ENCODE measurements around the gene A4GALT. TPM values are rescaled to one million over a fixed set of nuclear protein-coding genes. Genes with fewer than 3 reads are reported as not detected.

The A4GALT gene
- total and polyA plus RNA-seq, 4 donors = 8.6 to 29.3 (median 24.3) TPM

- no peak overlapping the region for H3K9ac ChIP-seq (ENCODE audit: insufficient read depth in 1 of 2, low read length in 2 of 2)
- no peaks in the 10 kb centered on the region for H3K9me3 ChIP-seq (ENCODE audit: control insufficient read depth in 4 of 4, insufficient read depth in 3 of 4, low read length in 3 of 4)
- no peaks in the 10 kb centered on the region for H3K27me3 ChIP-seq (ENCODE audit: control insufficient read depth in 3 of 3, insufficient read depth in 3 of 3, low read length in 2 of 3)
- WGBS, 2 donors = 82 to 92% methylated on average over 7 of the region's 7 CpGs
- no peaks in the 10 kb centered on the region for H3K36me3 ChIP-seq (ENCODE audit: control insufficient read depth in 4 of 4, insufficient read depth in 4 of 4, low read length in 4 of 4)
- no peak for ATAC-seq (ENCODE audit: insufficient read depth, low FRiP score)
- peaks cover 0 to 6% (median 3%) of the 10 kb centered on the region in 5 donors for H3K4me1 ChIP-seq (ENCODE audit: control insufficient read depth in 5 of 5, insufficient read depth in 5 of 5, low read length in 5 of 5)
- TF ChIP-seq CTCF (IDR thresholded peaks at IDR 0.05; ENCODE audit: control extremely low read depth, extremely low read depth) = no peak
- no peak overlapping the region for H3K4me3 ChIP-seq
- H3K27ac ChIP-seq (ENCODE audit: low read depth in 1 of 2, low read length in 1 of 2) = peak overlapping the region in 1 of 2 donors; percentile 11
- DNase-seq = no peak
These were observed 66.1 kb downstream of the A4GALT start for GRCh38 chr22:42654436-42655073.

GRCh38 chr22:42653999-42654398 lies 66.7 kb downstream of the A4GALT start:
- no peak overlapping the region for H3K27ac ChIP-seq (ENCODE audit: low read depth in 1 of 2, low read length in 1 of 2)
- WGBS, 2 donors = 75 to 93% methylated on average over 4 of the region's 4 CpGs

GRCh38 chr22:42651134-42651533 lies 69.5 kb downstream of the A4GALT start:
- no peaks in the 10 kb centered on the region for H3K27me3 ChIP-seq (ENCODE audit: control insufficient read depth in 3 of 3, insufficient read depth in 3 of 3, low read length in 2 of 3)
- 85 to 88% methylated on average over 7 of the region's 7 CpGs for WGBS, 2 donors
- peaks cover 4 to 25% (median 16%) of the 10 kb centered on the region in 5 donors for H3K4me1 ChIP-seq (ENCODE audit: control insufficient read depth in 5 of 5, insufficient read depth in 5 of 5, low read length in 5 of 5)
- no peak for ATAC-seq (ENCODE audit: insufficient read depth, low FRiP score)
- no peaks in the 10 kb centered on the region for H3K36me3 ChIP-seq (ENCODE audit: control insufficient read depth in 4 of 4, insufficient read depth in 4 of 4, low read length in 4 of 4)
- H3K27ac ChIP-seq (ENCODE audit: low read depth in 1 of 2, low read length in 1 of 2) = no peak overlapping the region
- no peaks in the 10 kb centered on the region for H3K9me3 ChIP-seq (ENCODE audit: control insufficient read depth in 4 of 4, insufficient read depth in 3 of 4, low read length in 3 of 4)
- H3K4me3 ChIP-seq = no peak overlapping the region
- TF ChIP-seq CTCF (IDR thresholded peaks at IDR 0.05; ENCODE audit: control extremely low read depth, extremely low read depth) = no peak
- H3K9ac ChIP-seq (ENCODE audit: insufficient read depth in 1 of 2, low read length in 2 of 2) = no peak overlapping the region
- no peak for DNase-seq

More at GRCh38 chr22:42653999-42654398, 66.7 kb downstream of the A4GALT start:
- H3K9ac ChIP-seq (ENCODE audit: insufficient read depth in 1 of 2, low read length in 2 of 2) = no peak overlapping the region
- DNase-seq (no peak), ATAC-seq (ENCODE audit: insufficient read depth, low FRiP score) (no peak)
- H3K4me1 ChIP-seq (ENCODE audit: control insufficient read depth in 5 of 5, insufficient read depth in 5 of 5, low read length in 5 of 5) = peaks cover 0 to 6% (median 3%) of the 10 kb centered on the region in 5 donors
- H3K36me3 ChIP-seq (ENCODE audit: control insufficient read depth in 4 of 4, insufficient read depth in 4 of 4, low read length in 4 of 4) = no peaks in the 10 kb centered on the region
- TF ChIP-seq CTCF (IDR thresholded peaks at IDR 0.05; ENCODE audit: control extremely low read depth, extremely low read depth) = no peak
- H3K4me3 ChIP-seq = no peak overlapping the region
- no peaks in the 10 kb centered on the region for H3K9me3 ChIP-seq (ENCODE audit: control insufficient read depth in 4 of 4, insufficient read depth in 3 of 4, low read length in 3 of 4)
- H3K27me3 ChIP-seq (ENCODE audit: control insufficient read depth in 3 of 3, insufficient read depth in 3 of 3, low read length in 2 of 3) = no peaks in the 10 kb centered on the region
